GM12873 (cell line): ENCODE results near the gene KRTAP22-2.

Source experiments
- CTCF ChIP-seq: IDR thresholded peaks from 2 replicates; pipeline ENCODE4 v1.5.1; 2012; ENCODE audit warnings: low read depth, mild to moderate bottlenecking, moderate library complexity, low read length, control low read depth; ENCODE audit not compliant: insufficient read depth; ENCODE audit errors: missing control alignments

Gene KRTAP22-2

GRCh38 chr21:30620522-30620921, 30.3 kb upstream of the KRTAP22-2 start, which contains the start of gene KRTAP20-4:
KRTAP20-4 (plus strand) TSS chr21:30620627.
- TF ChIP-seq CTCF = no peak

GRCh38 chr21:30620080-30620479, 29.9 kb upstream of the KRTAP22-2 start:
- no peak for TF ChIP-seq CTCF

- TF ChIP-seq CTCF = no peak
Observed at GRCh38 chr21:30616125-30616524, 25.9 kb upstream of the KRTAP22-2 start, which contains the start of gene KRTAP20-1. KRTAP20-1 (plus strand) TSS chr21:30616425; CDS start chr21:30616455, 30 bp downstream.

- no peak for TF ChIP-seq CTCF
Observed at GRCh38 chr21:30615199-30615598, 25.0 kb upstream of the KRTAP22-2 start.

GRCh38 chr21:30613836-30614235, 23.6 kb upstream of the KRTAP22-2 start, which contains the start of gene KRTAP6-1:
KRTAP6-1 (minus strand) TSS chr21:30613930; CDS start chr21:30613904, 26 bp downstream.
- TF ChIP-seq CTCF = no peak

GRCh38 chr21:30612132-30612531, 21.9 kb upstream of the KRTAP22-2 start:
- TF ChIP-seq CTCF = no peak

GRCh38 chr21:30605968-30606367, 15.8 kb upstream of the KRTAP22-2 start:
- no peak for TF ChIP-seq CTCF
